Measurements from ENCODE around the gene RMND5B.

Gene RMND5B

DNA sequence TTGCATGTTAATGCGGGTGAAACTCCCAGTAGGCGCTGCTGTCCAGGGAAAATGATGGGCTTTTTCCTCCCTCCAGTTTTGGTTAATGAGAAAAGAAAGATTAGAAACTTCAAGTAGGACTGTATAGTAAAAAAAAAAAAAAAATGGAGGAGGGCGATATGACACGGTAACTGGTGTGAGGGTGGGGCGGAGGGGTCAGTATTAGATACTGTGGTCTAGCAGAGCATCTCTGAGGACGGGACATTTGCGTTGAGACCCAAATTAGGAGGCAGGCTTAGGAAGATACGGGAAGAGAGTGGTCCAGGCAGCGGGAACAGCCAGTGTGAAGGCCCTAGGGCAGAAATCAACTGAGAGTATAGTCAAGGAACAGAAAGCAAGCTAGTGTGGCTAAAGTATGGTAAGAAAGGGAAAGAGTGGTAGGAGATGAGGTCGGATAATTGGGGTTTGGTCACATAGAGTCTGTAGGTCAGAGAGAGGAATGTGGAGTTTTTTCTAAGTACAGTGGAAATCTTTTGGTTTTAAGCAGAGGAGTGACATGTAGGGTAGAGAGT lies 707 bp downstream of the RMND5B start:
- DNase-seq (ENCODE audit: low read depth), result no peak

DNA sequence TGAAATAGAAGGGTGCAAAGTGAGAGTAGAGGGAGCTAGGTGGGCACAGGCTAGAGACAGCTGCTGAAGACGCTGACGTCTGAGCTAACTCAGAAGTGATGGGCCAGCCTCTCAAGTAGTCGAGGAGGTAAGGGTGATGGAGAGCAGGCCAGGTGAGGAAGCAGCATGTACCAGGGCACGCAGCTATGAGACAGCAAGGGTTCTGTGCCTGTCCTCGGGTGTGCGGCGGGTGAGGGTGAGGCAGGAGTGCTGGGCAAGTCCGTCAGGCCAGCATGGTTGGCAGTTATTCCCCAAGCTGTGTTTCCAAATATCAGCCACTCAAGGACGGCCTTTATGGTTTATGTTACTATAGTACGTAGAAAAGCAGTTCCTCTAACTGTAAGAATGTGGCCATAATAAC lies 6.2 kb downstream of the RMND5B start:
- DNase-seq (ENCODE audit: low read depth), result no peak

- no peak for DNase-seq (ENCODE audit: low read depth)
Measured at GRCh38 chr5:178137991-178138390, 7.2 kb downstream of the RMND5B start.

GRCh38 chr5:178141550-178141949 lies 10.7 kb downstream of the RMND5B start:
- no peak for DNase-seq (ENCODE audit: low read depth)

GRCh38 chr5:178142642-178143041 lies 11.8 kb downstream of the RMND5B start:
- DNase-seq (ENCODE audit: low read depth), result no peak

GRCh38 chr5:178143246-178143645 lies 12.4 kb downstream of the RMND5B start:
- DNase-seq (ENCODE audit: low read depth), result no peak

DNA sequence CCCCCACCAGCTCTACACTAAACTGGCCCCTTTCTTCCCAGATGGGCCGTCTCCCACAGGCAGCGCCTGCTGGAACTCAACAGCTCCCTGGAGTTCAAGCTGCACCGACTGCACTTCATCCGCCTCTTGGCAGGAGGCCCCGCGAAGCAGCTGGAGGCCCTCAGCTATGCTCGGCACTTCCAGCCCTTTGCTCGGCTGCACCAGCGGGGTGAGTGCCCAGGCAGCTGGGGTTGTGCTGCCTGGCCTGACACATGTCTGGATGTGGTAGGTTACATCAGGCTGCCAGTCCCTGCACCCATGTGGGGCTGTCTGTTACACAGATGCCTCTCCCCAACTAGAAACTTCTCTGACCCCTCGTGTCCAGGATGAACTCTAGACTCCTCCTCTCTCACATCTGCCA lies 13.1 kb downstream of the RMND5B start:
- DNase-seq (ENCODE audit: low read depth), result no peak

DNA sequence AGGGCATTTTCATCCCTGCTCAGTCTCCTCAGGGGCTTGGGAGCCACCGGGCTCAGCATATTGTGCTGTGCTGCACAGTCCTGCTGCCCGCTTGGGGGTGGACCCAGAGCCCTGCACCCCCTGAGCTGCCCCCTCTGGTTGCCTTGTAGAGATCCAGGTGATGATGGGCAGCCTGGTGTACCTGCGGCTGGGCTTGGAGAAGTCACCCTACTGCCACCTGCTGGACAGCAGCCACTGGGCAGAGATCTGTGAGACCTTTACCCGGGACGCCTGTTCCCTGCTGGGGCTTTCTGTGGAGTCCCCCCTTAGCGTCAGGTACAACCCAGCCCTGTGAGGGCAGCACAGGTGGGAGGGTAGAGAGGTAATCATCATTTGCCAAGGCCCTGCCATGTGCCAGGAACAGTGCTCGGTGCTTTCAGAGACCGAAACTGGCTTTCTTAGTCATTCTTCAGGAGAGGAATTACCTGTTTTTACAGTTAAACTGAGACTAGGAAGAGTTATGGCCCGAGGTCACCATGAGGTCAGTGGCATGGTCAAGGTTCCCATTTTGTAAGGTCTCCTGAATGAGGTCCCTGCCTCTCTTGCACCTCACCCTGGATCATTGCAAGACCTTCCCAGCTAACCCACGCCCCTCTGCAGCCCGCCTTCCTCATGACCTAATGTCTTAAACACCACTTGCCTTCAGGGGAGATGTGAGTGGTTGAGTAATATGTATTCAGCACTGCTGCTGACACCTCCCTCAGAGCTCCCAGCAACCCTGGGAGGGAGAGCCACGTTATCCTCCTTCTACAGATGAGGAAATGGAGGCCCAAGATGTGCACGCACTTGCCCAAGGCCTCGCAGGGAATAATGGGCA lies 15.4 kb downstream of the RMND5B start:
- peak; percentile 49 for DNase-seq (ENCODE audit: low read depth)

- DNase-seq (ENCODE audit: low read depth), result no peak
Measured at GRCh38 chr5:178147406-178147805, 16.6 kb downstream of the RMND5B start.

- DNase-seq (ENCODE audit: low read depth), result no peak
Measured at GRCh38 chr5:178149199-178149932, 18.6 kb downstream of the RMND5B start.

- DNase-seq (ENCODE audit: low read depth), result no peak
Measured at GRCh38 chr5:178150977-178151734, 20.3 kb downstream of the RMND5B start.

DNA sequence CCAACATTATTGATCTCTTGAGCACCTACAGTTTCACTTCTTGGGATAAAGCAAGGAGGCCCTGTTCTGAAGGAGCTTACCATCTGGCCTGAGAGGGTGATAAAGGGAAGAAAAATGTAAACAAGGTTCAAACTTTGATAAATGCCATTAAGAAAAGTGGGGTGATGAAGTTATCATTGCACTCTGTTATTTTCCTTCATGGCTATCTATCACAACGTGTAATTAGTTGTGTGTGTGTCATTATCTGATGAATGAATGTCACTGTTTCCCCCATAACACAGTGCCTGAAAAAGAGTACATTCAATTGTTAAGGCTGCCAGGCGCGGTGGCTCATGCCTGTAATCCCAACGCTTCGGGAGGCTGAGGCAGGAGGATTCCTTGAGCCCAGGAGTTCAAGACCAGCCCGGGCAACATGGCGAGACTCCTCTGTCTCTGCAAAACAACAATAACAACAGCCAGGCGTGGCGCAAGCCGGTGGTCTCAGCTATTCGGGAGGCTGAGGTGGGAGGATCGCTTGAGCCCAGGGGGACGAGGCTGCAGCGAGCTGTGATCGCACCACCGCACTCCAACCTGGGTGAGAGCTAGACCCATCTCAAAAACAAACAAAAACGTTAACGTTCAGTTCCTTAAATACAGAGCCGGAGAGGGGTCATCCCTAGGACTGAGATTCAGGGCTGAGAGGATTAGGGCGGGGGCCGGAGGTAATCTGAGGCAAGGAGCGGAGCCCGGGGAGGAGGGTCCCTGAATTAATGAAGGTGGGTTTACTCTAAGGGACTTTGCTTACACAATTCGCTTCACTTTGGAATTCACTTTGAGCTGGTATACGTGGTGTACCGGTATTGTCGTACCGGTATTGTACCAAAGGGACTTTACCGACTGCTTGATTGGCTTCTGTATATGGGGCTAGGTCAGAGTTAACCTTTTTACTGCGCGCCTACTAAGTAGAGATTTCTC lies 22.0 kb downstream of the RMND5B start:
- DNase-seq (ENCODE audit: low read depth), result no peak

- peak; percentile 98 for DNase-seq (ENCODE audit: low read depth)
Measured at GRCh38 chr5:178153530-178154340, 22.9 kb downstream of the RMND5B start, which contains the start of gene NHP2. Gene NHP2, minus strand, starts transcription at chr5:178153885. Its CDS starts 68 bp downstream, at chr5:178153817.

GRCh38 chr5:178155065-178155464 lies 24.3 kb downstream of the RMND5B start:
- no peak for DNase-seq (ENCODE audit: low read depth)

- no peak for DNase-seq (ENCODE audit: low read depth)
Measured at GRCh38 chr5:178160176-178160575, 29.4 kb downstream of the RMND5B start.

- no peak for DNase-seq (ENCODE audit: low read depth)
Measured at GRCh38 chr5:178162481-178162880, 31.7 kb downstream of the RMND5B start.

DNA sequence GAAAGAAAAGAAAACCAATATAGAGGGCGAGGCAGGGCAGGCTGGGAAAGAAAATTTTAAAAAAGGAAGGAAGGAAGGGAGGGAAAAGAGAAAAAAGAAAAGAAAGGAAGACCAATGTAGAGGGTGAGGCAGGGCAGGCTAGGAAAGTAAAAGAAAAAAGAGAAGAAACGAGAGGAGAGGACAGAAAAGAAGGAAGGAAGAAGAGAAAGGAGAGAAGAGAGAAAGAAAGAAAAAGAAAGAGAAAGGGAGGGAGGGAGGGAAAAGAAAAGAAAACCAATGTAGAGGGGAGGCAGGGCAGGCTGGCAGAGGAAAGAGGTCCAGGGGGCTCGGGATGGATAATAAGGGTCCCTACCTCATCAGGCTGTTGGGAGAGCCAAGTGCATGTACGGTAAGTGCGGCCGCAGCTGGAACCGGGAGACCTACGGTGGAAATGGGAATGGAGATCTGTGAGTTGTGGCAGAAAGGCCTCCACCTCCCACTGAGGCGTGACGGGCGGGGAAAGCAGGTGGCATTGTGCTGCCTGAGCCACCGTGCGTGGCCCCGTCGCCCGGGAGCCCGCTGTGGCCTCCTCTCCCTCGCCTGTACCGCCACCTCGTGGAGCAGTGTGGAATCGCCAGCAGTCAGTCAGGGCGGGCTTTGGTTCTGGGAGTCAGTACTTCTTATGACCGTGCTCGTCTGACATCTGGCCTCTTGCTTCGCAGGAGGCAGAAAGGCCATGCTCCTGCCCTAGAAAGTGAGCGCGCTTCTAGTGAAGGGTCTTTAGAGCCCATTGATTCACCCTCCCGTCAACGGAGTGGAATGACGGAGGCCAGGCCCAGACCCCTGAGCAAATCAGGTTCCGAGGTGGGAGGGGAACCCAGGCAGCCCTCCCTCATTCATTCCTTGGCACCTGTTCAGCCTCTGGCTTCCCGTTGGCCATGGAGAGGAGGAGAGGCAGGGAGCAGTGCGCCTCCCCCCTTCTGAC lies 33.2 kb downstream of the RMND5B start:
- peak; percentile 37 for DNase-seq (ENCODE audit: low read depth)

GRCh38 chr5:178165581-178165980 lies 34.8 kb downstream of the RMND5B start:
- no peak for DNase-seq (ENCODE audit: low read depth)

DNA sequence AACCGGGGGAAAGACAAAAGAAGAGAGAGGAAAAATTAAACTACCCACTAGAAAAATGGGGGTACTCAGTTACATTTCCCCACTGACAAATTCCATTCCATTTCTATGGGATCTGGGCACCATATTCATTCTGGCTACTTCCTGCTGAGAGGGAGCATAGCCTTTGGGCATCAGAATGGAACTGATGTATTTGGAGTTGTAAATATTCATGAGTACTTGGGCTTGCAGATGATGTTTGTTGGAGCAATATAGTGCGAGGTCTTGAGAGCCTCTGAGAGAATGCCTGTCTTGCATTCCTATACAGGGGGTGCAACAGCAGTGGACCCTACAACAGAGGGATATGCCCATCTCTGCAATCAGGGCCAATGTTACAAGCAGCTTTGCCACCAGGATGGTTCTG lies 39.6 kb downstream of the RMND5B start:
- no peak for DNase-seq (ENCODE audit: low read depth)
